HepG2 (cell line): ENCODE data around the gene DPH1. TPM values are rescaled to one million over a fixed set of nuclear protein-coding genes. Genes with fewer than 3 reads are reported as not detected.

ENCODE experiments used
- CEBPG ChIP-seq: IDR thresholded peaks from 2 replicates; pipeline ENCODE4 v1.6.1; 2016
- CTCF ChIP-seq: sonication (generic); formaldehyde crosslinking; IDR thresholded peaks from 2 replicates; pipeline ENCODE4 v1.5.0; 2020; ENCODE audit warnings: mild to moderate bottlenecking, missing genetic modification reagents, moderate library complexity
- DBP ChIP-seq: sonication (generic); formaldehyde crosslinking; IDR thresholded peaks from 2 replicates; pipeline ENCODE4 v1.4.0; 2020; ENCODE audit warnings: missing genetic modification reagents; ENCODE audit errors: not compliant biosample characterization
- KDM6A ChIP-seq: IDR thresholded peaks from 2 replicates; pipeline ENCODE4 v1.6.1; 2016; ENCODE audit warnings: low read depth
- NR2F1 ChIP-seq, 2 experiments: fragments of 450-650 bp in 1 of 2; formaldehyde crosslinking in 1 of 2; IDR thresholded peaks; 2 replicates each; pipeline versions ENCODE4 v1.5.0 to v1.6.1; 2016 to 2020; ENCODE audit warnings: mild to moderate bottlenecking in 1 of 2, missing compliant biosample characterization in 1 of 2, missing genetic modification reagents in 1 of 2, moderate library complexity in 1 of 2
- SMC3 ChIP-seq: IDR thresholded peaks from 2 replicates; pipeline ENCODE4 v1.6.1; 2011; ENCODE audit warnings: low read length, improper control_type of control experiment
- SNAI1 ChIP-seq: sonication (generic); formaldehyde crosslinking; IDR thresholded peaks from 2 replicates; pipeline ENCODE4 v1.5.0; 2020; ENCODE audit warnings: mild to moderate bottlenecking, missing genetic modification reagents, borderline replicate concordance
- XRCC5 ChIP-seq: fragments of 200-400 bp; formaldehyde crosslinking; optimal IDR thresholded peaks from 2 replicates; pipeline ENCODE3; 2017; ENCODE audit warnings: mild to moderate bottlenecking, low read length
- ZFX ChIP-seq: sonication (generic); formaldehyde crosslinking; IDR thresholded peaks from 2 replicates; pipeline ENCODE4 v1.4.0; 2020; ENCODE audit warnings: mild to moderate bottlenecking, low read depth, missing genetic modification reagents, moderate library complexity
- ZNF224 ChIP-seq: sonication (generic); formaldehyde crosslinking; IDR thresholded peaks from 2 replicates; pipeline ENCODE4 v1.5.0; 2020; ENCODE audit warnings: mild to moderate bottlenecking, missing genetic modification reagents
- ZNF232 ChIP-seq: sonication (generic); formaldehyde crosslinking; IDR thresholded peaks from 2 replicates; pipeline ENCODE4 v1.4.0; 2020; ENCODE audit warnings: missing genetic modification reagents, borderline replicate concordance
- ZNF430 ChIP-seq: sonication (generic); formaldehyde crosslinking; IDR thresholded peaks from 2 replicates; pipeline ENCODE4 v1.9.0; 2021; ENCODE audit warnings: mild to moderate bottlenecking, missing genetic modification reagents
- ZNF556 ChIP-seq: sonication (generic); formaldehyde crosslinking; IDR thresholded peaks from 2 replicates; pipeline ENCODE4 v1.4.0; 2020; ENCODE audit warnings: mild to moderate bottlenecking, missing genetic modification reagents, borderline replicate concordance
- ZNF567 ChIP-seq: sonication (generic); formaldehyde crosslinking; IDR thresholded peaks from 2 replicates; pipeline ENCODE4 v1.8.1; 2023; ENCODE audit warnings: mild to moderate bottlenecking, missing genetic modification reagents, borderline replicate concordance
- ZNF678 ChIP-seq: sonication (generic); formaldehyde crosslinking; IDR thresholded peaks from 2 replicates; pipeline ENCODE4 v1.4.0; 2020; ENCODE audit warnings: mild to moderate bottlenecking, missing genetic modification reagents
- ZNF687 ChIP-seq: sonication (generic); formaldehyde crosslinking; IDR thresholded peaks from 2 replicates; pipeline ENCODE4 v1.5.1; 2020; ENCODE audit warnings: mild to moderate bottlenecking, missing genetic modification reagents, moderate library complexity
- ZNF691 ChIP-seq: sonication (generic); formaldehyde crosslinking; IDR thresholded peaks from 2 replicates; pipeline ENCODE4 v1.4.0; 2020; ENCODE audit warnings: missing genetic modification reagents, low read depth, mild to moderate bottlenecking, borderline replicate concordance
- ZNF770 ChIP-seq: sonication (generic); formaldehyde crosslinking; IDR thresholded peaks from 2 replicates; pipeline ENCODE4 v1.5.0; 2020; ENCODE audit warnings: mild to moderate bottlenecking, missing genetic modification reagents
- ZNF777 ChIP-seq: sonication (generic); formaldehyde crosslinking; IDR thresholded peaks from 2 replicates; pipeline ENCODE4 v1.4.0; 2020; ENCODE audit warnings: missing genetic modification reagents
- ZNF83 ChIP-seq: sonication (generic); formaldehyde crosslinking; IDR thresholded peaks from 2 replicates; pipeline ENCODE4 v1.4.0; 2020; ENCODE audit warnings: missing genetic modification reagents, mild to moderate bottlenecking, borderline replicate concordance
- polyA plus RNA-seq, 8 experiments: library from polyadenylated mRNA; depleted of rRNA in 3 of 8; stranded (reverse) in 7 of 8; unstranded in 1 of 8; fragments of >200 nt; fragmentation: Illumina TruSeq in 4 of 8; extraction: Trizol in 4 of 8; gene quantifications; 2 replicates each; pipeline versions ENCODE4 v1.2.1 to v1.2.3, GENCODE V29; 2011 to 2016; ENCODE audit warnings: low read depth in 4 of 8, missing spikeins in 1 of 8, mixed read lengths in 1 of 8; ENCODE audit not compliant: insufficient read depth in 1 of 8
- total RNA-seq, 5 experiments: library from RNA; depleted of rRNA; stranded (reverse); fragments of >200 nt; fragmentation: Illumina TruSeq; extraction: Trizol; gene quantifications; 2 replicates each; pipeline ENCODE4 v1.2.3, GENCODE V29; 2016; ENCODE audit warnings: low read depth in 1 of 5

Gene DPH1
- total and polyA plus RNA-seq, 2 of the 13 experiments (the other 11 are each of a cell fraction or from before 2014, with no cell fraction given): 25.3 to 42.8 TPM

GRCh38 chr17:2042390-2042847 lies 12.5 kb downstream of the DPH1 start (continued):
- peak; percentile 48 for TF ChIP-seq ZNF687 (CRISPR knock-in tag)
- TF ChIP-seq SNAI1 (CRISPR knock-in tag): no peak
- TF ChIP-seq ZNF678: no peak
- TF ChIP-seq DBP (CRISPR knock-in tag): no peak
- TF ChIP-seq ZNF83 (CRISPR knock-in tag): no peak
- no peak for TF ChIP-seq KDM6A
- TF ChIP-seq ZFX (CRISPR knock-in tag): peak; percentile 49; the same call in 1 of the 2 replicates
- no peak for TF ChIP-seq ZNF567 (CRISPR knock-in tag)
- 0 out of 2 replicates have a peak, but pooled peaks have one; percentile 26 for TF ChIP-seq CTCF (CRISPR knock-in tag)
- TF ChIP-seq CEBPG (CRISPR knock-in tag): no peak
- peak; percentile 38 for TF ChIP-seq XRCC5
- TF ChIP-seq SMC3: no peak
- no peak for TF ChIP-seq ZNF770 (CRISPR knock-in tag)
- 0 out of 2 replicates have a peak, but pooled peaks have one; percentile 38 for TF ChIP-seq ZNF556
- TF ChIP-seq NR2F1 (CRISPR knock-in tag; IDR thresholded peaks at IDR 0.05): no peak
- no peak; the same call in 1 of the 2 replicates for TF ChIP-seq ZNF777 (CRISPR knock-in tag)
- no peak for TF ChIP-seq ZNF224 (CRISPR knock-in tag)
- TF ChIP-seq ZNF691 (CRISPR knock-in tag): peak; percentile 44; the same call in 1 of the 2 replicates
- no peak for TF ChIP-seq ZNF232 (CRISPR knock-in tag)
- no peak; the same call in 1 of the 2 replicates for TF ChIP-seq ZNF430
